ENCODE results near the gene CHTF8.
"Not testable (repeated sequence)": the region's sequence is repeated elsewhere in the genome, so short reads cannot be mapped to it uniquely, and the experiment has no call there.

The CHTF8 gene

GRCh38 chr16:69126221-69126620 is 6.2 kb downstream of the CHTF8 start:
- DNase-seq (ENCODE audit: low spot score): no peak
- no peak for TF ChIP-seq CTCF (IDR thresholded peaks at IDR 0.05; ENCODE audit: borderline replicate concordance, control extremely low read depth, extremely low read depth, insufficient read depth, missing control alignments)
- in situ Hi-C loops (cut with MboI; ENCODE audit: low sequenced_read_pairs, unreplicated experiment): no loop called here

GRCh38 chr16:69124961-69125360 is 7.4 kb downstream of the CHTF8 start:
- not testable (repeated sequence) for DNase-seq (ENCODE audit: low spot score)
- in situ Hi-C loops (cut with MboI; ENCODE audit: low sequenced_read_pairs, unreplicated experiment): loop anchor here (25.0 kb wide), 1 partner anchor 263 kb away; no protein-coding TSS in a partner anchor

GRCh38 chr16:69124406-69124805 is 8.0 kb downstream of the CHTF8 start:
- in situ Hi-C loops (cut with MboI; ENCODE audit: low sequenced_read_pairs, unreplicated experiment): loop anchor here (25.0 kb wide), 1 partner anchor 262 kb away; no protein-coding TSS in a partner anchor

GRCh38 chr16:69123910-69124309 is 8.5 kb downstream of the CHTF8 start:
- in situ Hi-C loops (cut with MboI; ENCODE audit: low sequenced_read_pairs, unreplicated experiment): loop anchor here (25.0 kb wide), 1 partner anchor 262 kb away; no protein-coding TSS in a partner anchor
- peak; percentile 69 for DNase-seq (ENCODE audit: low spot score)
- peak; percentile 52 for TF ChIP-seq CTCF (IDR thresholded peaks at IDR 0.05; ENCODE audit: borderline replicate concordance, control extremely low read depth, extremely low read depth, insufficient read depth, missing control alignments)

More at GRCh38 chr16:69124406-69124805, 8.0 kb downstream of the CHTF8 start:
- not testable (repeated sequence) for DNase-seq (ENCODE audit: low spot score)

- in situ Hi-C loops (cut with MboI; ENCODE audit: low sequenced_read_pairs, unreplicated experiment): loop anchor here (25.0 kb wide), 1 partner anchor 258 kb away; no protein-coding TSS in a partner anchor
- no peak for TF ChIP-seq CTCF (IDR thresholded peaks at IDR 0.05; ENCODE audit: borderline replicate concordance, control extremely low read depth, extremely low read depth, insufficient read depth, missing control alignments)
- no peak for DNase-seq (ENCODE audit: low spot score)
Observed at GRCh38 chr16:69120096-69120664, 12.2 kb downstream of the CHTF8 start.

GRCh38 chr16:69119536-69119935 is 12.9 kb downstream of the CHTF8 start:
- TF ChIP-seq CTCF (IDR thresholded peaks at IDR 0.05; ENCODE audit: borderline replicate concordance, control extremely low read depth, extremely low read depth, insufficient read depth, missing control alignments): no peak
- in situ Hi-C loops (cut with MboI; ENCODE audit: low sequenced_read_pairs, unreplicated experiment): loop anchor here (10.0 to 25.0 kb wide), 2 partner anchors 257 to 415 kb away; no protein-coding TSS in a partner anchor
- no peak for DNase-seq (ENCODE audit: low spot score)

- DNase-seq (ENCODE audit: low spot score): no peak
- no peak for TF ChIP-seq CTCF (IDR thresholded peaks at IDR 0.05; ENCODE audit: borderline replicate concordance, control extremely low read depth, extremely low read depth, insufficient read depth, missing control alignments)
- in situ Hi-C loops (cut with MboI; ENCODE audit: low sequenced_read_pairs, unreplicated experiment): loop anchor here (10.0 to 25.0 kb wide), 2 partner anchors 257 to 414 kb away; no protein-coding TSS in a partner anchor
Observed at GRCh38 chr16:69118994-69119393, 13.4 kb downstream of the CHTF8 start.

All from GM13976 (cell line).